GM19463 (cell line): ENCODE measurements around the gene HM13.
"Not testable (repeated sequence)": the region's sequence is repeated elsewhere in the genome, so short reads cannot be mapped to it uniquely, and the experiment has no call there.

ENCODE experiments used
- ATAC-seq: cut with Tn5 transposase; IDR thresholded peaks from one replicate; pipeline ENCODE4 v1.9.1; 2021; ENCODE audit warnings: mild to moderate bottlenecking, moderate library complexity; ENCODE audit not compliant: unreplicated experiment

HM13 gene

GRCh38 chr20:31580706-31581105 is 66.5 kb downstream of the HM13 start:
- ATAC-seq = no peak

DNA sequence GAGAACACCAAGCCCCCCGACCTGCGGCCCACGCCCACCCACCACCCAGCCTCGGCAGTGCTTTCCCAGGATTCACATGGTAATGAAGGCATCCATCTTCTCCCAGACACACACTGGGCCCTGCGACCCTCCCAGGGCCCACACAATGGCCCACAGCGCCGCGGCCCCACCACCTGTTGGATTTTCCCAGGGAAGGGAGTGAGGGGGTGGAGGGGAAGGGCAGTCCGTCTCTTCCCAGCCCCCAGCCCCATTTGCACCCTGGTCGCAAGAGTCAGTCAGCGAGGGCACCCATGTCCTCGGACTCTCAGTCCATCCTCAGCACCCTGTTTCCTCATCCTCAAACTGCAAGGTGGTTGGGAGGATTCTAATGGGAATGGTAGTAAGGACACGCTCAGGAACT is 67.1 kb downstream of the HM13 start:
- ATAC-seq = no peak

DNA sequence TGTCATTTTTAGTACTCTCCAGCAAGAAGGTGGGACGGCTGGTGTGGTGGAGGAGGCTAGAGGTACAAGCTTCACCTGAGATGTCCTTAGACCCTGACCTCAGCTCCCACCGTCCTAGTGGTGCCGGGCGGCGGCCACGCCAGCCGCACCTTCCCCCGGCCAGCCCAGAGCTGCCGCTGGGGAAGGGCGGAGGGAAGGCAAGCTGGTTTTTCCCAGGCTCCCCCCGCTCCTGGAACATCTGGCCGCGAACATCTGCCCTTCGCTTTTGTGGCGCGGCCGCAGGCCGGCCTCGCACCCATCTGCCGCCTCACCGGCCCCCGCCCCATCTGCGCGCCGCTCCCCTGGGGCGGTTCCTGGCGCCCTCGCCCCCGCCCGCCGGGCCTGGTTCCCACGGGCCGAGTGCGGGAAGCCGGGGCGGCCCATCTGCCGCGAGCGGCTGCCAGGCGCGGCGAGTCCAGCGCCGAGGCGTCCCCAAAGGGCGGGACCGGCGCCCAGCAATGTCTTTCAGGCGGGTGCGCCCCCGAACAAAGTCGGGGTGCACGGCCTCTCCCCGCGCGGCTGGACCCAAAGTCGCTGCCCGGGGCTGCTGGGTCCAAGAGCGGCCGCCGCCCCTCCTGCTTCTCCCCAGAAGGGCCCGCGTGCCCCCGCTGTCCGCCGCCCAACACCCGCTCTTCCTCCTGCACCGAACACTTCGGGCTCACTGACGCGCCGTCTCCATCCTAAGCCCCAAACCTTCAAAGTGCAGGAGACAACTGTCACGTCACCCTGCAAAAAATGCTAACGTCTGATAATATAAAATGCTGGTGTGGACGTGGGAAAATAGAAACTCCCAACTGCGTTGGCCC is 73.5 kb downstream of the HM13 start:
- ATAC-seq = peak; percentile 54

DNA sequence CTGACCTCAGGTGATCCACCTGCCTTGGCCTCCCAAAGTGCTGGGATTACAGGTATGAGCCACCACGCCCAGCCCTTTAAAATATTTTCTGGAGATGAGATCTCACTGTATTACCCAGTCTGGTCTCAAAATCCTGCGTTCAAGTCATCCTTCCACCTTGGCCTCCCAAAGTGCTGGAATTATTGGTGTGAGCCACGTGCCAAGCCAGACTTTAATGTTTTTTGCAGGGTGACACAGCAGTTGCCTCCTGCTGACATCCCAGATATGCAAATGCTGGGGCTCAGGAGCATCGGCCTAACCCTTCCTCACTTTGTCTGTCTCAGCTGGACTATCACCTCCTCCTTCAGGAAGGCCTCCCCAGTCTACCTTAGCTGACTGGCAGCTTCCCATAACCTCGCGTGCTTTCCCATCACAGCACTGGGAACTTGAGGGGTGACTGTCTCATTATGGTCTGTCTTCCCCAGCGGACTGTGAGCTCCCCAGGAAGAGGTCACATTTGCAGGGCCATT is 76.5 kb downstream of the HM13 start:
- ATAC-seq = no peak

DNA sequence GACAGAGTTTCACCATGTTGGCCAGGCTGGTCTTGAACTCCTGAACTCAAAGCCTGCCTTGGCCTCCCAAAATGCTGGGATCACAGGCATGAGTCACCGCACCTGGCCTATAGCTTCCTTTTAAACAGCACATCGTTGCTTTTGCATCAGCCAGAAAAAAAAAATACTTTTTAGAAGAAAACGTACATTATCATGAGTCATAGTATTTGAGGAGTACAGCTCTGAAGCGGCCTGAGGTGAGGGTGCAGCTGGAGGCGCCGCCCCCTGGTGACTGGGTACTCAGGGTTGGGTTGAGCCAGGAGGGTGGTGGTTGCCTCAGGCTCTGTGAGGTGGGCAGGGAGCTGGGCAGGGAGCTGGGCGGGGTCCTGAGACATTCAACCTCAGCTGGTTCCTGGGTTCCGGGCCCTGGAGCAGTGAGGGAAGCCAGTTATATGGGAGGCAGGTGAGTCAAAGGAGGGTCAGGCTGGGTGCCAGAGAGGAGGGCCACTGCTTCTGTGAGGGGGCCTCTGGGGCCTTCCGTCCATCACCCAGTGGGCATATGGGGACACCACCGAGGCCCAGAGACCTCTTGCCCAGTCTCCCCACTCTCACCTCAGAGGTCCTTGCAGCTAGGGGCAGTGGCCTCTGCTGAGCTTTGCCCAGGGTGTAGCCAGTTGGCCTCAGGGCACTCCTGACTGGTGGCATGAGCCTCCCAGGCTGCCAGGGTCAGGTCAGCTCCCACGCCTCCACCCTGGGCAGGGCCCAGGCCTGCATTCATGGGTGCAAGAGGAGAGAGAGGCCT is 79.2 kb downstream of the HM13 start:
- ATAC-seq = no peak

- ATAC-seq = no peak
These were observed 79.8 kb downstream of the HM13 start for GRCh38 chr20:31594002-31594557.

- ATAC-seq = no peak
These were observed 80.5 kb downstream of the HM13 start for GRCh38 chr20:31594558-31595379.

- ATAC-seq = no peak
These were observed 81.1 kb downstream of the HM13 start for GRCh38 chr20:31595380-31595653.

DNA sequence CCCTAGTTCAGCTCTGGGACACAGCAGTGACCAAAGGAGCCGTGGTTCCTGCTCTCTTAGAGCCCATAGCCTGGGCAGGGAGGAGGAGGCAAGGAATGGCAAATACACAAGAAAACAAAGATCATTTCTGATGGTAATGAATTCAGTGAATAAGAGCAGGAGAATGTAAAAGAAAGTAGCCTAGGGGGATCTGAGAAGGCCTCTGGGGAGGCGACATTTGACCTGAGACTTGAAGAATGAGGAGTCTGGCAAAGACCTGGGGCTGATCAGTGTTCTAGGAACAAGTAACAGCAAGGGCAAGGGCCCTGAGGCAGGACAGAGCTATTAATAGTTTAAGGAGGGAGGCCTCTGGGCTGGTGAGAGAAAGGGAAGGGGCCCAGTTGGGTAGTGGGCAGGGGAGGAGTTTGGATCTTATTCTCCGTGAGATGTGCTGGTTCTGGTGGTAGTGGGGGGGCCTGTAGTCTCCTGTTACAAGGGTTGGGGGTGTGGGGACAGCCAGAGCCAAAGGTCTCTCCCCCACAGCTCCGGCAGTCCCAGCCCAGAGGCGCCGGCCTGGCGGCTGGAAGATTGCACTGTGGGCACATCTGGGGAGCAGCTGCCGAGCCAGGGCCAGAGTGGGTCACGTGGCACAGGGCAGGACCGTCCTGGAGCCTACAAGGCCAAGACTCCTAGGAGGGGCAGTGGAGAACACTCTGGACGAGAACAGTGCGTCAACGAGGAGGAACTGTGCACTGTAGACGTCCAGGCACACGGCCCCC is 81.6 kb downstream of the HM13 start:
- no peak for ATAC-seq

DNA sequence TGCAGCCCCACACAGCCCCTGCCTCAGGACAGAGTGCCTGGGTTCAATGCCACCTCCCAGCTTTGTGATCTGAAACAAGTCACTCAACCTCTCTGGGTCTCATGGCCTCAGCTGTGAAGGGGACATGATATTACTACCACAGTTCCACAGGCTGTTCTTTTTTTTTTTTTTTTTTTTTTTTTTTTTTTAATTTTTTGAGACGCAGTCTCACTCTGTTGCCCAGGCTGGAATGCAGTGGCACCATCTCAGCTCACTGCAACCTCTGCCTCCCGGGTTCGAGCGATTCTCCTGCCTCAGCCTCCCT is 82.1 kb downstream of the HM13 start:
- ATAC-seq = not testable (repeated sequence)

DNA sequence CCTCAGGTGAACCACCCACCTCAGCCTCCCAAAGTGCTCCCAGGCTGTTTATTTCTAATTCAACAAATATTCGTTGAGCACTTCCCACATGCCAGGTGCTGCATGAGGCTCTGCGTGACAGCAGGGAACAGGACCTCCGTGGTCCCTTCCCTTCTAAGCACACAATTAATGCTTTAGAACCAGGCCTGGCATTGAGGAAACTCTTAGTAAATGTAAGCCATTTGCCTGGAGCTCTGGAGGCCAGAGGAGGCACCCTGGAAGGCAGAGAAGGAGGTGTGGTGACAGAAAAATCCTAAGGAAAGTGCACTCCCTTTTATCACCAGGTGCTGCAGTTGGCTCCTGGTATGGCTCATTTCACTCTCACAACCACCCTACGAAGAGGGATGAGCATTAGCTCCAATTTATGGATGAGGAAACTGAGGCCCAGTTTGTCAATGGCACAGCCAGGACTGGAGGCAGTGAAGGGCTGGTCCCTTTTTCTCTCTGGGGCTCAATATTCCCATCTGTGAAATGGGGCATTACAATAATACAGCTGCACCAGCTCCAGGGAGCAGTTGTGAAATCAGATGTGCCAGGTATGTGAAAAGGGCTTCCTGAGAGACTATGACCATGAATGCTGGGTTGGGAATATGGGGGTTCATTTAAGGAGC is 82.7 kb downstream of the HM13 start:
- no peak for ATAC-seq

- no peak for ATAC-seq
These were observed 83.2 kb downstream of the HM13 start for GRCh38 chr20:31597481-31597855.

- ATAC-seq = no peak
These were observed 88.2 kb downstream of the HM13 start for GRCh38 chr20:31602431-31602778.

GRCh38 chr20:31602779-31603441 is 88.7 kb downstream of the HM13 start:
- ATAC-seq = peak; percentile 45

DNA sequence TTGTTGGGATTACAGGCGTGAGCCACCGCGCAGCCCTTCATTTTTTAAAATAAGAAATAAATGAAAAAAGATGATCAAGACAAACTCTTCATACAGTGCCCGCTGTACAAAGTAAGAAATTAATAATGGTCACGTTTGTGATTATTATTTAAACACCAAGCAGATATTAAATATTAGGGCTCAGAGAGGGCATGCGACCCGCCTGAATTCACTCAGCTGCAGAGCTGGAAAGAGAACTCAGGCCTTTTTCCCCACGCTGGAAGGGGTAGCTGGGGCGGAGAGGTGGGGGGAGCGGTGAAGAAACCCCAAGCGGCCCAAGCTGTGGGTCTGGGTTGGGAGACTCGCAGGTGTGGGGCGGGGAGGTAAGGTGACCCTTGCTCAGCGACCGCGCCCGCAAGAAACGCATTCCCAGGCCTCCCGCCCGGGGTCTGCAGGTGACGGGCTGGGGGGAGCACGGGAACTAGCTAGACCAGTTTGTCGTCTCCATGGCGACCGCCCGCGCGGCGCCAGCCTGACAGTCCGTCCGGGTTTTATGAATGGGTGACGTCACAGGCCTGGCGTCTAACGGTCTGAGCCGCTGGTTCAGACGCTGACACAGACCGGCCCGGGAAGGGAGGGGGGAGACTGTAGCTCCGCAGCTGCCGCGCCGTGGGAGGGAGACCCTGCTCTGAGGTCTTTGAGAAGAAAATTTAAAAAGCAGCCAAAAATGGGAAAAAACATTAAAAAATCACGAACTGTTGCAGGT is 89.8 kb downstream of the HM13 start:
- peak; percentile 39 for ATAC-seq

DNA sequence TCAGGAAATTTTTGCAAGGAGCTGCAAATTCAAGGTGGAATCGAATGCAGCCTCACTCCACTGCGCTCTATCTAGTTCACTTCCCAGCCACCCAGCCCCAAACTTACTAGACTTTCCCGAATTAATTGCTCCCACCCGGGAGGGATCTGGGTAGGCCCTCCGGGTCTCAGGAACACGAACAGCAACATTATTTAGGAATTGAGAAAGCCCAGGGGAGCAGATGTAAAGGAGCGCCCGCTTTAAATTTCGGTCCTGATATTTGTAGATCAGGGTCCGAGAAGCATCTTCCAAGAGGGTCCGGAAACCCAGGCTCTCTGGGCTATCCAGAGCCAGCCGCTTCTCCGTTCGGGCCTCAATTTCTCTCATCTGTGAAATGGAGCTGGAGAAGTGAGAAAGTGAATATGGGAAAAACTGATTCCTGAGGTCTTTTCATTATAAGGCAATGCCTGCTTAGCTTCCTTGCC is 90.4 kb downstream of the HM13 start:
- ATAC-seq = no peak

GRCh38 chr20:31605031-31605901 is 91.0 kb downstream of the HM13 start, which contains the start of gene ID1:
Gene ID1 (plus strand): TSS chr20:31605289. CDS start chr20:31605388, 99 bp downstream.
- peak; percentile 92 for ATAC-seq
